ENCODE data around the gene PRDM8.

PRDM8 gene

GRCh38 chr4:80202190-80202711 lies 4.9 kb downstream of the PRDM8 start:
- peak; percentile 40 to 52 for DNase-seq

- peak; percentile 24 to 33 for DNase-seq
These were observed 5.6 kb downstream of the PRDM8 start for GRCh38 chr4:80202741-80203553.

- no peak for DNase-seq
These were observed 7.2 kb downstream of the PRDM8 start for GRCh38 chr4:80204433-80205011.

- no peak for DNase-seq
These were observed 8.8 kb downstream of the PRDM8 start for GRCh38 chr4:80206111-80206510.

GRCh38 chr4:80206521-80207171 lies 9.3 kb downstream of the PRDM8 start:
- no peak for DNase-seq

- DNase-seq = no peak
These were observed 9.9 kb downstream of the PRDM8 start for GRCh38 chr4:80207172-80207583.

- no peak for DNase-seq
These were observed 10.4 kb downstream of the PRDM8 start for GRCh38 chr4:80207664-80208063.

GRCh38 chr4:80208610-80209339 lies 11.5 kb downstream of the PRDM8 start:
- DNase-seq = no peak

- DNase-seq = no peak
These were observed 12.0 kb downstream of the PRDM8 start for GRCh38 chr4:80209340-80209701.

- no peak for DNase-seq
These were observed 13.2 kb downstream of the PRDM8 start for GRCh38 chr4:80210549-80210948.

GRCh38 chr4:80213117-80213815 lies 16.0 kb downstream of the PRDM8 start:
- DNase-seq = no peak

GRCh38 chr4:80215449-80216052 lies 18.2 kb downstream of the PRDM8 start:
- DNase-seq = peak in 1 of 2 experiments; percentile 26

GRCh38 chr4:80216100-80216761 lies 18.9 kb downstream of the PRDM8 start:
- DNase-seq = no peak

- no peak for DNase-seq
These were observed 22.2 kb downstream of the PRDM8 start for GRCh38 chr4:80219301-80220025.

GRCh38 chr4:80220711-80221110 lies 23.4 kb downstream of the PRDM8 start:
- no peak for DNase-seq

GRCh38 chr4:80221161-80221560 lies 23.9 kb downstream of the PRDM8 start:
- no peak for DNase-seq

GRCh38 chr4:80225595-80225994 lies 28.3 kb downstream of the PRDM8 start:
- DNase-seq = no peak

GRCh38 chr4:80226094-80226493 lies 28.8 kb downstream of the PRDM8 start:
- no peak for DNase-seq

- no peak for DNase-seq
These were observed 31.2 kb downstream of the PRDM8 start for GRCh38 chr4:80228460-80228859.

GRCh38 chr4:80229128-80229527 lies 31.8 kb downstream of the PRDM8 start:
- DNase-seq = no peak

- no peak for DNase-seq
These were observed 32.3 kb downstream of the PRDM8 start for GRCh38 chr4:80229590-80229989.
